ENCODE results near the gene SOX4.

The SOX4 gene

DNA sequence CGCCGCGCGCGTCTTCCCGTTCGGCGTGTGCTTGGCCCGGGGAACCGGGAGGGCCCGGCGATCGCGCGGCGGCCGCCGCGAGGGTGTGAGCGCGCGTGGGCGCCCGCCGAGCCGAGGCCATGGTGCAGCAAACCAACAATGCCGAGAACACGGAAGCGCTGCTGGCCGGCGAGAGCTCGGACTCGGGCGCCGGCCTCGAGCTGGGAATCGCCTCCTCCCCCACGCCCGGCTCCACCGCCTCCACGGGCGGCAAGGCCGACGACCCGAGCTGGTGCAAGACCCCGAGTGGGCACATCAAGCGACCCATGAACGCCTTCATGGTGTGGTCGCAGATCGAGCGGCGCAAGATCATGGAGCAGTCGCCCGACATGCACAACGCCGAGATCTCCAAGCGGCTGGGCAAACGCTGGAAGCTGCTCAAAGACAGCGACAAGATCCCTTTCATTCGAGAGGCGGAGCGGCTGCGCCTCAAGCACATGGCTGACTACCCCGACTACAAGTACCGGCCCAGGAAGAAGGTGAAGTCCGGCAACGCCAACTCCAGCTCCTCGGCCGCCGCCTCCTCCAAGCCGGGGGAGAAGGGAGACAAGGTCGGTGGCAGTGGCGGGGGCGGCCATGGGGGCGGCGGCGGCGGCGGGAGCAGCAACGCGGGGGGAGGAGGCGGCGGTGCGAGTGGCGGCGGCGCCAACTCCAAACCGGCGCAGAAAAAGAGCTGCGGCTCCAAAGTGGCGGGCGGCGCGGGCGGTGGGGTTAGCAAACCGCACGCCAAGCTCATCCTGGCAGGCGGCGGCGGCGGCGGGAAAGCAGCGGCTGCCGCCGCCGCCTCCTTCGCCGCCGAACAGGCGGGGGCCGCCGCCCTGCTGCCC is 1.1 kb downstream of the SOX4 start:
- DNase-seq = peak; percentile 50

DNA sequence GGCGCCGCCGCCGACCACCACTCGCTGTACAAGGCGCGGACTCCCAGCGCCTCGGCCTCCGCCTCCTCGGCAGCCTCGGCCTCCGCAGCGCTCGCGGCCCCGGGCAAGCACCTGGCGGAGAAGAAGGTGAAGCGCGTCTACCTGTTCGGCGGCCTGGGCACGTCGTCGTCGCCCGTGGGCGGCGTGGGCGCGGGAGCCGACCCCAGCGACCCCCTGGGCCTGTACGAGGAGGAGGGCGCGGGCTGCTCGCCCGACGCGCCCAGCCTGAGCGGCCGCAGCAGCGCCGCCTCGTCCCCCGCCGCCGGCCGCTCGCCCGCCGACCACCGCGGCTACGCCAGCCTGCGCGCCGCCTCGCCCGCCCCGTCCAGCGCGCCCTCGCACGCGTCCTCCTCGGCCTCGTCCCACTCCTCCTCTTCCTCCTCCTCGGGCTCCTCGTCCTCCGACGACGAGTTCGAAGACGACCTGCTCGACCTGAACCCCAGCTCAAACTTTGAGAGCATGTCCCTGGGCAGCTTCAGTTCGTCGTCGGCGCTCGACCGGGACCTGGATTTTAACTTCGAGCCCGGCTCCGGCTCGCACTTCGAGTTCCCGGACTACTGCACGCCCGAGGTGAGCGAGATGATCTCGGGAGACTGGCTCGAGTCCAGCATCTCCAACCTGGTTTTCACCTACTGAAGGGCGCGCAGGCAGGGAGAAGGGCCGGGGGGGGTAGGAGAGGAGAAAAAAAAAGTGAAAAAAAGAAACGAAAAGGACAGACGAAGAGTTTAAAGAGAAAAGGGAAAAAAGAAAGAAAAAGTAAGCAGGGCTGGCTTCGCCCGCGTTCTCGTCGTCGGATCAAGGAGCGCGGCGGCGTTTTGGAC is 2.0 kb downstream of the SOX4 start:
- peak; percentile 49 for DNase-seq

DNA sequence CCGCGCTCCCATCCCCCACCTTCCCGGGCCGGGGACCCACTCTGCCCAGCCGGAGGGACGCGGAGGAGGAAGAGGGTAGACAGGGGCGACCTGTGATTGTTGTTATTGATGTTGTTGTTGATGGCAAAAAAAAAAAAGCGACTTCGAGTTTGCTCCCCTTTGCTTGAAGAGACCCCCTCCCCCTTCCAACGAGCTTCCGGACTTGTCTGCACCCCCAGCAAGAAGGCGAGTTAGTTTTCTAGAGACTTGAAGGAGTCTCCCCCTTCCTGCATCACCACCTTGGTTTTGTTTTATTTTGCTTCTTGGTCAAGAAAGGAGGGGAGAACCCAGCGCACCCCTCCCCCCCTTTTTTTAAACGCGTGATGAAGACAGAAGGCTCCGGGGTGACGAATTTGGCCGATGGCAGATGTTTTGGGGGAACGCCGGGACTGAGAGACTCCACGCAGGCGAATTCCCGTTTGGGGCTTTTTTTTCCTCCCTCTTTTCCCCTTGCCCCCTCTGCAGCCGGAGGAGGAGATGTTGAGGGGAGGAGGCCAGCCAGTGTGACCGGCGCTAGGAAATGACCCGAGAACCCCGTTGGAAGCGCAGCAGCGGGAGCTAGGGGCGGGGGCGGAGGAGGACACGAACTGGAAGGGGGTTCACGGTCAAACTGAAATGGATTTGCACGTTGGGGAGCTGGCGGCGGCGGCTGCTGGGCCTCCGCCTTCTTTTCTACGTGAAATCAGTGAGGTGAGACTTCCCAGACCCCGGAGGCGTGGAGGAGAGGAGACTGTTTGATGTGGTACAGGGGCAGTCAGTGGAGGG is 2.8 kb downstream of the SOX4 start:
- DNase-seq = peak; percentile 36

DNA sequence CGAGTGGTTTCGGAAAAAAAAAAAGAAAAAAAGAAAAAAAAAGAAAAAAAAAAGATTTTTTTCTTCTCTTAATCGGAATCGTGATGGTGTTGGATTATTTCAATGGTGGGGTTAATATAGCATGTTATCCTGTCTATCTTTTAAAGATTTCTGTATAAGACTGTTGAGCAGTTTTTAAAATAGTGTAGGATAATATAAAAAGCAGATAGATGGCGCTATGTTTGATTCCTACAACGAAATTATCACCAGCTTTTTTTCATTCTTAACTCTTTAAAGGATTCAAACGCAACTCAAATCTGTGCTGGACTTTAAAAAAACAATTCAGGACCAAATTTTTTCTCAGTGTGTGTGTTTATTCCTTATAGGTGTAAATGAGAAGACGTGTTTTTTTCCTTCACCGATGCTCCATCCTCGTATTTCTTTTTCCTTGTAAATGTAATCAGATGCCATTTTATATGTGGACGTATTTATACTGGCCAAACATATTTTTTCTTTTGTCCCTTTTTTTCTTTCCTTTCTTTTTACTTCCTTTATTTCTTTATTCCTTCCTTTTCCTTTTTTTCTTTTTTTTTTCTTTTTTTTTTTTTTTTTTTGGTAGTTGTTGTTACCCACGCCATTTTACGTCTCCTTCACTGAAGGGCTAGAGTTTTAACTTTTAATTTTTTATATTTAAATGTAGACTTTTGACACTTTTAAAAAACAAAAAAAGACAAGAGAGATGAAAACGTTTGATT is 3.6 kb downstream of the SOX4 start:
- no peak for DNase-seq

DNA sequence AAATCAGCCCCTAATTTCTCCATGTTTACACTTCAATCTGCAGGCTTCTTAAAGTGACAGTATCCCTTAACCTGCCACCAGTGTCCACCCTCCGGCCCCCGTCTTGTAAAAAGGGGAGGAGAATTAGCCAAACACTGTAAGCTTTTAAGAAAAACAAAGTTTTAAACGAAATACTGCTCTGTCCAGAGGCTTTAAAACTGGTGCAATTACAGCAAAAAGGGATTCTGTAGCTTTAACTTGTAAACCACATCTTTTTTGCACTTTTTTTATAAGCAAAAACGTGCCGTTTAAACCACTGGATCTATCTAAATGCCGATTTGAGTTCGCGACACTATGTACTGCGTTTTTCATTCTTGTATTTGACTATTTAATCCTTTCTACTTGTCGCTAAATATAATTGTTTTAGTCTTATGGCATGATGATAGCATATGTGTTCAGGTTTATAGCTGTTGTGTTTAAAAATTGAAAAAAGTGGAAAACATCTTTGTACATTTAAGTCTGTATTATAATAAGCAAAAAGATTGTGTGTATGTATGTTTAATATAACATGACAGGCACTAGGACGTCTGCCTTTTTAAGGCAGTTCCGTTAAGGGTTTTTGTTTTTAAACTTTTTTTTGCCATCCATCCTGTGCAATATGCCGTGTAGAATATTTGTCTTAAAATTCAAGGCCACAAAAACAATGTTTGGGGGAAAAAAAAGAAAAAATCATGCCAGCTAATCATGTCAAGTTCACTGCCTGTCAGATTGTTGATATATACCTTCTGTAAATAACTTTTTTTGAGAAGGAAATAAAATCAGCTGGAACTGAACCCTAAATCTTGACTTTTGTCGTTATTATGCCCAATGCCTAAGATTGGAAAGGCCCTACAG is 4.5 kb downstream of the SOX4 start:
- no peak for DNase-seq

DNA sequence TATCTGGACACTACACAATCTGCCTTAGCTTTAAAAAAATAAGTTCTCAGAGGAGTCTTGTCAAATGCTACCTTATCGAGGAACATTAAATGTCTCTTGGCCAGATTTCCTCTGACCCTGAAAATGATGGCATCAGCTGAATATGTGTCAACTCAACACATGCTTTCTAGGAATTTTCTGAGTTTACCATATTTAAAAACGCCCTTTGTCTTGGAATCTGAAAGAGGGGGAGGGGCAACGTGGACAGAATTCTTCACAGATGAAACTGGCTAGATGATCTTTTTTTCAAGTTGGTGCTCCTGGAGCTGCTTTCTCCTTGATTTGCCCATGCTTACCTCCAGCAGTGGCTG is 5.1 kb downstream of the SOX4 start:
- no peak for DNase-seq

DNA sequence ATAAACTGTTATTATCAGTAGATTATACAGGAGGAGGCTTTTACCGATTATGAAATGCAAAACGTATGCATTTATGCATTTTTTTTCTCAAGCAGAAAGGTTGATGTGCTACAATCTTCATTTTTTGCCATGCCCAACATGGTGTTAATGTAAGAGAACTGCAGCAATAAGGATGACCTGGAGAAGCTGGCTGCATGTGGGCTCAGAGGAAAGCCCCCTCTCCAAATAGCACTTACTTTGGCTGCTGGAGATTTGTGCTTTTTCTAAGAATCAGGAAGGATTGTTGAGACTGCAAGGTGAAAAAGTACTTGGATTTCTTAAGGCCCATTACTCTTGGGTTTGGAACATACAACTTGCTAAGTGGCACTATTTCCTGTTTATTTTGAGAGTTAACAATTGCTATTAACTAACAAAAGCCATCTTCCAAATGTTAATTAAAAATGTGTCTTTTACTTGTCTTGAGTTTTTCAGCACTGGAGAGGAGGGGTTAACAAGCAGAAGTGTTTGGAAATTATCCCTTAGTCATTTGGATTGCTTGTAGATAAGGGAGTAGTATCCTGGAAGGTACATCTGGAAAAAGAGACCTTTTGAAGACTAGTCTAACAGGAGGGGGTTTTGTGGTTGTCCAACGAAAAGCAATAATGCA is 5.6 kb downstream of the SOX4 start:
- DNase-seq = no peak

DNA sequence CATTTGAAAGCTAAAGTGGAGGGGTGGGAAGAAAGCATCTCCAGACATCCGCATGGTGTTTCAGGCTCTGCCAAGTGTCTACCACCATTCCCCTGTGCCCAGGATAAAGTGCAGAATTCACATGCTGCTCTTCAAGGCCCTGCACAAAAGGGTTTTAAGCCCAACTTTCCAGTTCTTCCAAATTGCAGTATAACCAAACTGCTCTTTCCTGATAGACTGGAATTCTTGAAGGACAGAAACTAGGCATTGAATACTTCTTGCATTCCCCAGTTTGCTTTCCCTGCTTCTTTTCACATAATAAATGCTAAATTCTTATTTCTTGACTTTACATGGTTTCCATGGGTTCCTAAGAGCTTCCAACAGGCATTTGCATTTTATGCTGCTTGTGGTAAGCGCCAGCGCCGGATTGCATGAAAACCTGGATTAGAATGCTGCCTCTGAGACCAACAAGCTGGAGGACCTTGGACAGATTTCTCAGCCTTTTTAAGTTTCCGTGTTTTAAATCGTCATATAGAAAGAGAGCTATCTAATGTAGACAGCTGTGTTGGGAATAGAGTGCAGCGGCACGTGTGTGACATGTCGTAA is 7.9 kb downstream of the SOX4 start:
- no peak for DNase-seq

DNA sequence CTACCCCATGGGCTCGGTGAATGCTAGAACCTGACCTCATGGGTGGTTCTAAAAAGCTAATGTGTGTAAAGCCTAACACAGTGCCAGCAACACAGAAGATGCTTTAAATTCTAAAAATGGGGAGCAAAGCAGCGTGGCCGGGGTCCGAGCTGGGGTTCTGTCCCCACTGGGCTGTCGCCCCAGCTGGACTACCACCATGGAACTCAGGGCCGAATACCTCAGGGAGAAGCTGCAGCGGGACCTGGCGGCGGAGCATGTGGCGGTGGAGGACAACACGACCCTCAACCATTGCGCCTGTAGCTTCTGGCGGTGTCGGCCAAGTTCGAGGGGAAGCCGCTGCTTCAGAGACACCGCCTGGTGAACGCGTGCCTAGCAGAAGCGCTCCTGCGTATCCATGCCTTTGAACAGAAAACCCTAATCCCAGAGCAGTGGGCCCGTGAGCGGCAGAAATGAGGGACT is 8.4 kb downstream of the SOX4 start:
- DNase-seq = no peak

DNA sequence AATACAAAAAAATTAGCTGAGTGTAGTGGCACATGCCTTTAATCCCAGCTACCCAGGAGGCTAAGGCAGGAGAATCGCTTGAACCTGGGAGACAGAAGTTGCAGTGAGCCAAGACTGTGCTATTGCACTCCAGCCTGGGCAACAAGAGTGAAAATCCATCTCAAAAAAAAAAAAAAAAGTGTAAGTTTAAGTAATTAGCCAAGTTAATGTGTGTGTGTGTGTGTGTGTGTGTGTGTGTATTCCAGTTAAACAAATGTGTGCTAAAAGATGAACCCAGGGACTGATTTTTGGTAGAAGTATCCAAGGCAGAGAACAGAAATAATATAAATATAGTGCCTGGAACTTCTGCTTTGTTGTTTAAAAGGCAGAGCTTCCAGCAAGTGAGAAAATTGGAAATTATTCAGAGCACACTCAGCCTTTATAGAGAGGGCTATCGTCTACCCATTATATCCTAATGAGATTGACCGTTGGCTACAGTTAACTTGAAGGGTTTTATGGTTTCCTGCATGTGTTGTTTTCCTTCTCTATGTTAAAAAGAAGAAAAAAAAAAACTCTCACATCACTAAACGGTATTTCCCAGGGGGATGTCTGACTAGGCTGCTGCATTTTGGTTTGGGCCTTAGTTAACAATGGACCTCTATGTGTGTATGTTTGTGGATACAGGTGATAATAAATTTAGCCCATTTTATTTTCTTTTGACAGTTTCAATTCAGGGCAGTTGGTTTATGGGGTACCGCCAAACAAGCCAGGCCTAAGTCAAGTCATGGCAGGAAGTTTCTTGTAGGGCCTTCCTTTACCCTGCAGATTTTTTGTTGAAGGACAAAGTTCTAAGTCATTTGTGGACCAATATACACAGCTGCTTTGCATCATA is 9.8 kb downstream of the SOX4 start:
- DNase-seq = no peak

DNA sequence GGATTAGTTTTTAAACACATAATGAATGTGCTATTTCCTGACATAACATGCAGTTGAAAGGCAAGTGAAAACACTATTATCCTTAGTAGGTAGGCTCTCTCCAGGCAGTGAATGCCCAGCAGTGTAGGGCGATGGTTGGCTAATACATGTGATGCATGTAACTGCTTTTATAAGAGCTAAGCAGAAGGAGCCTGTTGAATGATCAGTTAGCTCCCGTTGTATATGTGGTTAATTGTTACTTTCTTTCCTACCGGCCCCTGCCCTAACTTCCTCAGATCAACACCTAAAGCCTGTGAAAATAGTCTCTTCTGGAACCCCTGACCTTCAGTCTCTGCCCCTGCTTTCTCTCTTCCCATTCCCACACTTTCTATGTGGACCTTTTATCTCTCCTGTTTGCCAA is 10.5 kb downstream of the SOX4 start:
- DNase-seq = no peak

DNA sequence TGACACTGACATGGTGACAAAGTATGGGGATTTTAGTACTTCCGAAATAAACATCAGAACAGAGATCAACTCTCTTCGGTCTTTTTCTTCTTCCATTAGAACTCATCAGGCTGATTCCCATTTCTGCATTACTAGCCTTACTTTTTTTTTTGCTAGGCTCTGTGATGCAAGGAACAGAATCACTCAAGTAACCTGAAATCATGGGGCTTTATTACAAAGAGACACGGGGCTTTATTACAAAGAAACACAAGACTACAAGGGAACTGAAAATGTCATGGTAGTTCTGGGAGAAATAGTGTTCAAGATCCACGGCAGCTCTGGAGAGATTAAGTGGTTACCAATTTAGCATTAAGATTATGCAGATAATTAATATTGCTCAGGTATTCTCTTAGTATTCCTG is 11.6 kb downstream of the SOX4 start:
- no peak for DNase-seq

DNA sequence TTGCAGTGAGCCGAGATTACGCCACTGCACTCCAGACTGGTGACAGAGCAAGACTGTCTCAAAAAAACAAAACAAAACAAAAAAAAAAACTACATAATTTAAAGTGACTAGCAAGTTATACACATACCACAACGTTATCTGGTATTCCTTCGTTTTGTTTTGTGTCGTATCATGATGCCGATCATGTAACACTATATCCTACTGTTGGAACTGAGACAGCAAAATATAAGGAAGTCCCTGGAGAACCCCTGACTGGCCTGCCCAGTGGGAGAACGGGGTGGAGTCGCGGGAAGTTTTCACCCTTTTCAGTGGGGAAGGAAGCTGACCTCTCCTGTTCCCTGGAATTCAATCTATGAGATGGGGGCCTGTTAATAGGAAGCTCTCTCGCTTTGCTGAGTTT is 15.1 kb downstream of the SOX4 start:
- DNase-seq = no peak

DNA sequence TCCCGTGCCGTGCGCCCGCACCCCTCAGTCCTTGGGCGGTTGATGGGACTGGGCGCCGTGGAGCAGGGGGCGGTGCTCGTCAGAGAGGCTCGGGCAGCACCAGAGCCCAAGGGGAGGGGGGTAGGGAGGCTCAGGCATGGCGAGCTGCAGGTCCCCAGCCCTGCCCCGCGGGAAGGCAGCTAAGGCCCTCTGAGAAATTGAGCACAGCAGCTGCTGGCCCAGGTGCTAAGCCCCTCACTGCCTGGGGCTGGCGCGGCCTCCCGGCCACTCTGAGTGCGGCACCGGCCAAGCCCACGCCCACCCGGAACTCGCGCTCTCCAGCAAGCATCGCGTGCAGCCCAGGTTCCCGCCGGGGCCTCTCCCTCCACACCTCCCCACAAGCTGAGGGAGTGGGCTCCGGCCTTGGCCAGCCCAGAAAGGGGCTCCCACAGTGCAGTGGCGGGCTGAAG is 16.4 kb downstream of the SOX4 start:
- DNase-seq = no peak

DNA sequence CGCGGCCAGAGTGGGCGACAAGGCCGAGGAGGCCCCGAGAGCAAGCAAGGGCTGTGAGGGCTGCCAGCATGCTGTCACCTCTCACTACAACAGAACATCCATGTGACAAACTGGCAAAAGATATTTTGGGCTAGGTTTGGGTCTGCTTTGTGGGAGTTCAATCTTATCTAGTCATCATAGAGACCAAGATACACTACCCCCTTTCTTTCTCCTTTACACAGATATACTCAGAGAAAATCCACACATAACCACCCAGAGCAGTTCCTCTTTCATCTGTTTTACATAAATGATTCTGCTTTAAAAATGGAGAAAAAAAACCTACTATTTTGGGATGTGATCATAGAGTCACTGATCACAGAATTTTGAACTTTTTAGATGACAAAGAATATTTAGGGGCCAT is 16.8 kb downstream of the SOX4 start:
- no peak for DNase-seq

DNA sequence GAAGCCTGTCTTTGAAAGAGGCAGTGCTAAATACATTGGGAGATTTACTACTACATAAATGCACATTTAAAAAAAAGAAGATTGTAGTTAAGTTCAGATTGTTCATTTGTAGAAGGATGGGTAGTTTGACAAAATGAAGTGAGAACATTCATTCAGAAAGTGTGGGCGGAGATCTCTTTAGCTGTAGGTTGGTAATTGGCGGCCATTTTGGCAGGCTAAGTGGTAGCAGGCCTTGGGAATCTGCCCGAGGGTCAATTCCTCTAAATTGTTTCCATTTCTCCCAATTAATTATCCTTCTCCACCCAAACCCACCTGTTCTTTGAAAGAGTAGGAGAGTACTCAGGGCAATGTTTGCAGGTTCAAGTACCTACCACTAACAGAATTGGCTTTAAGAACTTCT is 17.9 kb downstream of the SOX4 start:
- DNase-seq = no peak

DNA sequence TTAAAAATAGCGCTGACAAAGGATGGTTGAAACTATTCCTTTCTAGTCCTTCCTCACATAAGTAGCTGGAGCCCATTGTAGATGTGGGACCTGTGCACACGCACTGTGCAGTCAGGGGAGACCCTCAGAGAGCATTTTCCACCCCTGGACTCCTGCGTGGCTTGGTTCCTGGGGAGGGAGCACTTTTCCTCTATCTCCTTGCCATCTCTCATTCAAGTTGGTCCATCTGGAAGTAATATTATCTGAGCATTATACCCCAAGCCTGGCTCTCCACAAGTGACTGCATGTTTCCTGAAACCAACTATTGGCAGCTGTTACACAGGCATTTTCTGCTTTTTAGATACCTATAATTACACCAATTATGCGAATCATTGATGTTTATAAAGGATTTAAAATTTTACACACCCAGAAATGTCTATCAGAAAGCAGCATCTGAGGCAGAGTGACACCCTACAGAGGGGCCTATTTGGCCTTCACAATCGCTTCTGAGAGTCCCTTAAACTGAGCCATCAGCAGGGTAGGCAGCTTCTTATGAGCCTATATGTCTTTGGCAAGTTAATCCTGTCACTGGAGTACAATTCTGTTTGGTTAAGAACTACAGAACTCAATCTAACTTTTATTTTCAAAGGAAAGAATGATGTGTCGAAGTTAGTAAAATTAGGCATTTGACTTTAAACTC is 18.7 kb downstream of the SOX4 start:
- DNase-seq = no peak

DNA sequence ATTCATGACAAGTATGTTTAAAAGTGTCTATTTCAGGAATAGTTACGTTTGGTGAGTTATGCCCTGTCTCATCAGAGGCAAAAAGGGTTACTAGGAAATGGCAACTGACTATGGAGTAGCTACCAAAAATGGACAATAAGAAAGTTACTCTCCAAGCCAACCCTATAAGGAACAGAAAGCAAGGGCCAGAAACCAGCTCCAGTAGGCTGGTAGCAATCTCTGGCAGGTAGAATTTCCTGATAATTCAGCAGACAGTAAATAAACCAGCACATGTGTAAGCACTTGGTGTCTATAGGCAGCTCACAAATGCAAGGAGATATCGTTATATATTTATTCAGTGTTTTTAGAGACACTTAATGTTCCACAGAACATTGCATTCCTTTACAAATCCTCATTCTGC is 20.3 kb downstream of the SOX4 start:
- no peak for DNase-seq

DNA sequence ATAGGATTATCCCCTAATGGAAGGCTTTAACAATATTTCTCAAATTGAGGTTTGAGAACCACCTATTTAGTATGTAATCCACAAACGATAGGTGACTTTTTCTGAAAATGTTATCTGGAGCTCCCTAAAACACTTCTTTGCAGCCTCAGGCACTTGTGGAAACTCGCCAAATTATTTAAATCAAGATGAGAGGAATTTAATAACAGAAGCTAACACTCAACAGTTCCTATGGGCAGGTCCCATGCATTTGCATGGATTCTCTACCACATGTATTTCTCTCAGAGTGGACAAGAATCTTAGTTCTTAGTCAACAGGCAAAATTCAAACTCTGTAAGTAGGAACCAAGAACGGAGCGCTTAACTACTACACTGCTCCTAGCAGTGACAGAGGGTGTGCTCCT is 20.7 kb downstream of the SOX4 start:
- DNase-seq = no peak

All from activated T-cell treated with anti-CD3 and anti-CD28 coated beads, Interleukin-2, amount 50 U/mL, for 1 hour (primary cell).